Immature natural killer cell (primary cell): Measurements from ENCODE around the gene SPPL2A. TPM values are rescaled to one million over a fixed set of nuclear protein-coding genes. Genes with fewer than 3 reads are reported as not detected.
A peak's percentile ranks its signal among the peaks of the same experiment; 100 is the strongest.

Experiments used
- DNase-seq, 3 donors: peaks; one replicate each; pipeline ENCODE4 v3.0.0; 2022; ENCODE audit warnings: mixed read lengths in 1 of 3
- H3K27ac Mint-ChIP-seq, 6 donors: one replicate each; pipeline ENCODE4 v1.8.0; 2020; ENCODE audit warnings: mixed read lengths in 6 of 6, mild to moderate bottlenecking in 5 of 6, inconsistent platforms in 4 of 6, moderate library complexity in 3 of 6
- H3K27me3 Mint-ChIP-seq, 3 donors: one replicate each; pipeline ENCODE4 v1.8.0; 2020 to 2021; ENCODE audit warnings: low read depth in 3 of 3, mild to moderate bottlenecking in 3 of 3, mixed read lengths in 3 of 3, moderate library complexity in 3 of 3, inconsistent platforms in 1 of 3
- H3K36me3 Mint-ChIP-seq, 3 donors: one replicate each; pipeline ENCODE4 v1.8.0; 2020; ENCODE audit warnings: mixed read lengths in 3 of 3, inconsistent platforms in 2 of 3, mild to moderate bottlenecking in 2 of 3
- H3K4me1 Mint-ChIP-seq, 2 donors: one replicate each; pipeline ENCODE4 v1.8.0; 2020; ENCODE audit warnings: inconsistent platforms in 2 of 2, mild to moderate bottlenecking in 2 of 2, mixed read lengths in 2 of 2, moderate library complexity in 1 of 2
- H3K4me3 Mint-ChIP-seq, 5 donors: one replicate each; pipeline ENCODE4 v1.8.0; 2020; ENCODE audit warnings: mild to moderate bottlenecking in 5 of 5, mixed read lengths in 5 of 5, inconsistent platforms in 3 of 5, moderate library complexity in 3 of 5
- H3K9me3 Mint-ChIP-seq, 6 donors: one replicate each; pipeline ENCODE4 v1.8.0; 2020; ENCODE audit warnings: mild to moderate bottlenecking in 6 of 6, mixed read lengths in 6 of 6, inconsistent platforms in 4 of 6, moderate library complexity in 3 of 6
- polyA plus RNA-seq, 3 donors: library from polyadenylated mRNA; unstranded; fragments of 300-500 nt; fragmentation: Illumina TruSeq; gene quantifications; one replicate each; pipeline ENCODE4 v1.2.3, GENCODE V29; 2021

Gene SPPL2A
- polyA plus RNA-seq, 3 donors from 2014 or later, result 127 to 219 (median 148) TPM

GRCh38 chr15:50750227-50750705, 15.2 kb downstream of the SPPL2A start:
- Mint-ChIP-seq H3K36me3 (peaks cover 5 to 16% (median 6%) of the 10 kb centered on the region in 3 donors), H3K27ac (peak overlapping the region in 5 of 6 donors; percentile 3 to 78 (median 47)), H3K4me1 (peaks cover 32 to 44% of the 10 kb centered on the region in 2 donors), H3K9me3 (no peaks in the 10 kb centered on the region), H3K27me3 (peaks cover 0 to 6% (median 0%) of the 10 kb centered on the region in 3 donors), H3K4me3 (no peak overlapping the region)
- no peak for DNase-seq

- H3K36me3 Mint-ChIP-seq, result peaks cover 7 to 19% (median 8%) of the 10 kb centered on the region in 3 donors
- H3K4me3 Mint-ChIP-seq, result no peak overlapping the region
- peaks cover 24% of the 10 kb centered on the region in 2 donors for H3K4me1 Mint-ChIP-seq
- H3K9me3 Mint-ChIP-seq, result no peaks in the 10 kb centered on the region
- H3K27ac Mint-ChIP-seq, result no peak overlapping the region
- no peak for DNase-seq
- peaks cover 0 to 6% (median 0%) of the 10 kb centered on the region in 3 donors for H3K27me3 Mint-ChIP-seq
These were observed 18.0 kb downstream of the SPPL2A start for GRCh38 chr15:50747523-50747922.

DNA sequence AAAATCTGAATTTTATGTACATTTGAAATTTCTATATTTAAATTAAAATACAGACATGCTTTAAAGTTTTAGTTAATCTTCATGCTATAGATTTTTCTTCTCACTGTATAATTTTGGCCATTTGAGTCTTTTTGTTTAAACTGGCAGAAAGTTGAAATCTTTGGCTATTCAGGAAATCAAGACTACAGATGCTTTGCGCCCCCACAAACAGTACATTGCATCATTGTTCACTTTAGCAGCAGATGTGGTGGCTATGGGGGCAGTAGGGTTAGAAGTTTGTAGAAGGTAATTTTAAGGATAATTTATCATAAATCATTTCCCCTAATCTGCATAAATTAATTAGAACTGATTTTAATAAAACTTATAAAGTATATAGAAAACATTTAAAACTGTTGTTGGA, 20.9 kb downstream of the SPPL2A start:
- Mint-ChIP-seq H3K36me3 (peaks cover 9 to 19% (median 11%) of the 10 kb centered on the region in 3 donors), H3K4me3 (no peak overlapping the region)

DNA sequence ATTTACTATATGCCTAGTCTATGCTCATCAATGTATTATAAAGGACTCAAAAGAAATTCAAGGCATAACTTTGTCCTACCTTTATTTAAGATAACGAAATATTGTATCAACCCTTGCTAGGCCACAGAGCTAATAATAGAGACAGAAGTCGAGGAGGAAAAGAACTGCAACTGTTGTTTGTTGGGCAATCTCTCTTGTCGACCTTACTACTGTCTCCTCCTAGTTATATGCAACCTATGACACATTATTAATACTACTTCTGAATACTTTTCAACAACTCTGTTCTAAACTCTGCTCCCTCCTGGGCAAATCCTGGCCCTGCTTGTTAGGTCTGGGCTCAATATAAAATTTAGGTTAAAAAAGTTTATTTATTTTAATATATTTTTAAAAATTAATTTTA, 24.6 kb downstream of the SPPL2A start:
- H3K27ac Mint-ChIP-seq, result peak overlapping the region in 1 of 6 donors; percentile 50
- H3K4me1 Mint-ChIP-seq, result no peaks in the 10 kb centered on the region
- H3K9me3 Mint-ChIP-seq, result peaks cover 0 to 2% (median 0%) of the 10 kb centered on the region in 6 donors
- H3K27me3 Mint-ChIP-seq, result peaks cover 0 to 2% (median 0%) of the 10 kb centered on the region in 3 donors
- H3K36me3 Mint-ChIP-seq, result peaks cover 6 to 18% (median 9%) of the 10 kb centered on the region in 3 donors
- no peak for DNase-seq
- H3K4me3 Mint-ChIP-seq, result no peak overlapping the region

More for the DNA sequence above, 20.9 kb downstream of the SPPL2A start:
- H3K27me3 Mint-ChIP-seq, result no peaks in the 10 kb centered on the region
- DNase-seq, result no peak
- no peak overlapping the region for H3K27ac Mint-ChIP-seq
- no peaks in the 10 kb centered on the region for H3K9me3 Mint-ChIP-seq
- peaks cover 1 to 3% of the 10 kb centered on the region in 2 donors for H3K4me1 Mint-ChIP-seq

DNA sequence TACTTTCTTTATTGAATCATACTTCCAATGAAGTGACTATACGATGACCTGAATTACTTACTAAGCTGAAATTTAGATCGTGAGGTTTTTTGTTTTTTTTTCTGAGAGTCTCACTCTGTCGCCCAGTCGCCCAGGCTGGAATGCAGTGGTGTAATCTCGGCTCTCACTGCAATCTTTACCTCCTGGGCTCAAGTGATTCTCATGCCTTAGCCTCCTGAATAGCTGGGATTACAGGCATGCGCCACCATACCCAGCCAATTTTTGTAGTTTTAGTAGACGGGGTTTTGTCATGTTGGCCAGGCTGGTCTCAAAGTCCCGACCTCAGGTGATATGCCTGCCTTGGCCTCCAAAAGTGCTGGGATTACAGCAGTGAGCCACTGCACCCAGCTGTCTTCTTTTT, 28.7 kb downstream of the SPPL2A start:
- Mint-ChIP-seq H3K4me1 (no peaks in the 10 kb centered on the region), H3K27ac (peak overlapping the region in 2 of 6 donors; percentile 43 to 61), H3K27me3 (peaks cover 0 to 2% (median 0%) of the 10 kb centered on the region in 3 donors), H3K9me3 (peaks cover 0 to 2% (median 0%) of the 10 kb centered on the region in 6 donors), H3K36me3 (peaks cover 24 to 45% (median 31%) of the 10 kb centered on the region in 3 donors), H3K4me3 (no peak overlapping the region)
- DNase-seq, result no peak

DNA sequence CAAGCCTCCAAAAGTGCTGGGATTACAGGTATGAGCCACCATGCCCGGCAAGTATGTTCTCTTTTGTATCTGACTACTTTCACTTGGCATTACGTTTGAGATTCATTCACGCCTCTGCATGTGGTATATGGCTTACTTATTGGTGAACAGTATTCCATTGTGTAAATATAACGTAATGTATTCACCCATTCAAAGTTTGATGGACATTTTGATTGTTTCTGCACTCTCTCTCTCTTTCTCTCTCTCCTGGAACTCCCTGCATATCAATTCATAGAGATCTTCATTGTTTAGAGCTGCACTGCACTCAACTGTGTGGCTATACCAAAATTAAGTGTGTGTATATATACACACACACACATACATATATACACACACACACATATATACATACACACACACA, 30.4 kb downstream of the SPPL2A start:
- no peak for DNase-seq
- peaks cover 24 to 51% (median 31%) of the 10 kb centered on the region in 3 donors for H3K36me3 Mint-ChIP-seq
- no peak overlapping the region for H3K4me3 Mint-ChIP-seq
- H3K4me1 Mint-ChIP-seq, result no peaks in the 10 kb centered on the region
- peaks cover 0 to 2% (median 0%) of the 10 kb centered on the region in 6 donors for H3K9me3 Mint-ChIP-seq
- peaks cover 0 to 2% (median 0%) of the 10 kb centered on the region in 3 donors for H3K27me3 Mint-ChIP-seq
- no peak overlapping the region for H3K27ac Mint-ChIP-seq

DNA sequence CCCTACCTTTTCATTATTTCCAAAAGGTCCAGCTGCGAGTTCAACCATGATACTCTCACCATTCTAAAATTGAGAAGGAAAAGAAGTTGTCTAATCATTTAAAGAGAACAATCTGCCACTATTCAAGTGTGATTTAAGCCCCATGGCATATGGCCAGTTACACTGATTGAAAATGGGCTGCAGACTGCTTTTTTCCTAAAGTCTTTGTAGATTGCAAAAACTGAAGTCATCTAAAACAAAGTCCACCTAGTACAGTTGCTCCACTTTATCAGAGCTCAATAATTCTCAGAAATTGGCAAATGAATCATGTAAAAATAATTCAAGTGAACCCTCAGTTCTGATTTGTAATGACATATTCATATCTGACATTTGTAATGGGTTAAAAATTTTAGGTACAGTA, 39.2 kb downstream of the SPPL2A start:
- Mint-ChIP-seq H3K4me3 (no peak overlapping the region), H3K36me3 (peaks cover 4 to 38% (median 9%) of the 10 kb centered on the region in 3 donors), H3K4me1 (peaks cover 0 to 4% of the 10 kb centered on the region in 2 donors), H3K9me3 (no peaks in the 10 kb centered on the region), H3K27me3 (peaks cover 0 to 1% (median 0%) of the 10 kb centered on the region in 3 donors), H3K27ac (no peak overlapping the region)
- no peak for DNase-seq

DNA sequence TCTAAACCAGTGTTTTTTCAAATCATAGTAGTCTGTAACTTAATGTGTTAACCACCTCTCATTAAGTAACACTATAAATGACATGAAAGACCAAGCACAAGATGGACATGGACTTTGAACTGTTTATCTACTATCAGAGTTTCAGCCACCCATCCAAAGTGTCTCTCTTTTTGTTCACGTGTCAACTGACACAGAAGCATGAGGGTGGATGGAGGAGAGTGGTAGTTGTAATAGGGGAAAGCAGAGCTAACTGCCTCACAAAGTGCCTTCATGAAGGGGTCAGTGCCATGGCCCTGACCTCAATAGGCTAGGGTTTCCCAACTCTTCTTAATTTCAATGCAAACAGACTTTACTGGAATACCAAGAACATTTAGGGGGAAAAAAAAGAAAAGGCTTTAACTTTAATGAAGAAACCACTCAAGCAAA, 46.8 kb downstream of the SPPL2A start:
- peaks cover 8 to 29% (median 9%) of the 10 kb centered on the region in 3 donors for H3K36me3 Mint-ChIP-seq
- no peak for DNase-seq
- no peak overlapping the region for H3K4me3 Mint-ChIP-seq
- no peaks in the 10 kb centered on the region for H3K4me1 Mint-ChIP-seq
- peaks cover 0 to 4% (median 4%) of the 10 kb centered on the region in 3 donors for H3K27me3 Mint-ChIP-seq
- H3K9me3 Mint-ChIP-seq, result no peaks in the 10 kb centered on the region
- H3K27ac Mint-ChIP-seq, result peak overlapping the region in 4 of 6 donors; percentile 14 to 59 (median 44)

- H3K9me3 Mint-ChIP-seq, result no peaks in the 10 kb centered on the region
- H3K27me3 Mint-ChIP-seq, result peaks cover under 1 to 1% (median under 1%) of the 10 kb centered on the region in 3 donors
- H3K27ac Mint-ChIP-seq, result peak overlapping the region in 3 of 6 donors; percentile 40 to 51 (median 44)
- H3K4me3 Mint-ChIP-seq, result no peak overlapping the region
- no peaks in the 10 kb centered on the region for H3K4me1 Mint-ChIP-seq
- DNase-seq, result no peak
- peaks cover 0 to 10% (median 3%) of the 10 kb centered on the region in 3 donors for H3K36me3 Mint-ChIP-seq
These were observed 53.5 kb downstream of the SPPL2A start for GRCh38 chr15:50712018-50712417.

DNA sequence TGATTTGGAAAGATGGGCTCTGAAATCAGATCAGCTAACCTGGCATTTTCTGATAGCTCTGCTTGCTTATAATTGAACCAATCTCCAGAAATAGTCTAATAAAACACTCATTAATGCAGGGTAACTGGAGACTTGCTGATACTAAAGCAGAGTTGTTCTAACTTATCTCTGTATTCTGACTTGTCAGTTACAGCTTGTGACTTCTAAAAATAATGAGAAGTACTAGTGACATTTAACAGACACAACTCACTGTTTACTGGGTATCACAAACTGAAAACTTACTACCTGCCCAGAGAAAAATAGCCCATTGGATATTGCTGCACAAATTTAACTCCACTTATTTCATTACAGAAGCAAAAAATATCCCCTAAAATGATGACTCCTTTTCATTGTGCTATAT, 54.9 kb downstream of the SPPL2A start:
- Mint-ChIP-seq H3K27ac (peak overlapping the region in 5 of 6 donors; percentile 23 to 51 (median 28)), H3K27me3 (peaks cover 0 to 1% (median 0%) of the 10 kb centered on the region in 3 donors), H3K4me1 (no peaks in the 10 kb centered on the region), H3K9me3 (no peaks in the 10 kb centered on the region), H3K36me3 (peaks cover 0 to 7% (median 3%) of the 10 kb centered on the region in 3 donors), H3K4me3 (no peak overlapping the region)
- DNase-seq, result no peak

DNA sequence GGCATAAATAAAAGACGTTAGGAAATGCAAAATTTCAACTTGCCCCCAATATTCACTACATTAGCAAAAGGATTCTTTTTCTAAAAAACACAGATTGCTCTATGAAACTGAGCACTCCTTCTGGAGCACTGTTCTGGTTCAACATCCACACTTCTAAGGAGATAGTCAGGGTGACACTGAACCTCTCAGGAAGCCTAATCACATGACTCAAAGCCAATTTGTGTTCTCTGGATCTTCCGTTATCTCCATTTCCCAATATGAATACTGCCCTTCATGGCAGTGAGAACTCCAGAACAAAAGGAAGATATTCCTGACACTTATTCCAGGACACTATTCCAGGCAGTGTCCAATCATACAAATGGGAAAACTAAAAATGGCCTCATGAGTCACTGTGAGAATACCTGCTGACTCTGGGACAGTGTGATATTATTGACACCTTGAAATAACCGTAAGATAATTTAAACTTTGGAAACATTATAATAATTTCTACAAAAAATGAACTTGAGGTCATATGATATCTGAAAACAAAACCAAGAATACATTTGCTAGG, 57.6 kb downstream of the SPPL2A start:
- no peak for DNase-seq
- H3K27ac Mint-ChIP-seq, result peak overlapping the region in 2 of 6 donors; percentile 10 to 29
- H3K4me3 Mint-ChIP-seq, result no peak overlapping the region
- H3K36me3 Mint-ChIP-seq, result peaks cover 0 to 9% (median 3%) of the 10 kb centered on the region in 3 donors
- peaks cover 0 to 1% (median 0%) of the 10 kb centered on the region in 3 donors for H3K27me3 Mint-ChIP-seq
- H3K4me1 Mint-ChIP-seq, result no peaks in the 10 kb centered on the region
- H3K9me3 Mint-ChIP-seq, result no peaks in the 10 kb centered on the region

- Mint-ChIP-seq H3K4me1 (no peaks in the 10 kb centered on the region), H3K27me3 (no peaks in the 10 kb centered on the region), H3K27ac (no peak overlapping the region), H3K9me3 (no peaks in the 10 kb centered on the region), H3K36me3 (peaks cover 0 to 19% (median 1%) of the 10 kb centered on the region in 3 donors), H3K4me3 (no peak overlapping the region)
- DNase-seq, result no peak
These were observed 62.7 kb downstream of the SPPL2A start for GRCh38 chr15:50702762-50703334.

DNA sequence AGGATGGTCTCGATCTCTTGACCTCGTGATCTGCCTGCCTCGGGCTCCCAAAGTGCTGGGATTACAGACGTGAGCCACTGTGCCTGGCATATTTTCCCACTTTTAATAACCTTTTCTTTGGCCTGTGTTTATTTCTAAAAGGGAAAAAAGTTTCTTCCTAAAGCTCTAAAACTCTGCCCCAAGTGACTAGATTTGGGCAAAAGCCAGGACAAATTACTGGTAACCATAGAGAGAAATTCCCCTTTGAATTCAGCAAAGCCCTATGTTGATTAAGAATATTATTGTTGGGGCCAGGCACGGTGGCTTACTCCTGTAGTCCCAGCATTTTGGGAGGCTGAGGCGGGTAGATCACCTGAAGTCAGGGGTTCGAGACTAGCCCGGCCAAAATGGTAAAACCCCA, 67.4 kb downstream of the SPPL2A start:
- Mint-ChIP-seq H3K27ac (no peak overlapping the region), H3K36me3 (peaks cover 0 to 13% (median 0%) of the 10 kb centered on the region in 3 donors), H3K4me3 (no peak overlapping the region), H3K4me1 (no peaks in the 10 kb centered on the region), H3K27me3 (no peaks in the 10 kb centered on the region), H3K9me3 (no peaks in the 10 kb centered on the region)
- DNase-seq, result no peak

DNA sequence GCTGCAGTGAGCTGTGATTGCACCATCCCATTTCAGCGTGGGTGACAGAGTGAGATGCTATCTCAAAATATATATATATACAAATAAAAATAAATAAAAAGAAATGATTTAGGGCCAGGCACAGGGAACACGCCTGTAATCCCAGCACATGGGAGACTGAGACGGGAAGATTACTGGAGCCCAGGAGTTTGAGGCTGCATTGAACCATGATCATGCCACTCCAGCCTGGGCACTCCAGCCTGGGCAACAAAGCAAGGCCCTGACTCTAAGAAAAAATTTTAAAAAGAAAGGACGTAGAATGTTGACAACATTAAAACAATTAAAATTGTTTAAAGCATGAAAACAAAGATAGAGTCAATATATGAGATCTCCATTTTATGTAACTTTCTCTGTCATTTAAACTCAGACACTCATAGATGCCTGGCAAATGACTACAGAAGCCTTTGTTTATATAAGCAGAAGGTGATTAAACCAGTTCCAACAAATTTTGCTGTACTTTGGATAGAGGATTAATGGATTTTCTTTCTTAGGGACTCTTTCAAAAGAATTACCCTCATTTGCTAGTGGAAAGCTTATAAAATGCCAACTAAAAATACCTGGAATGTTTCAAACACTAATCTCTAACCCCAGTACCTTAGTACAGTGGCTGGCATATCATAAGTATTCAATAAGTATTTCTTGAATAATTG, 68.3 kb downstream of the SPPL2A start:
- H3K4me3 Mint-ChIP-seq, result no peak overlapping the region
- no peaks in the 10 kb centered on the region for H3K27me3 Mint-ChIP-seq
- DNase-seq, result no peak
- no peaks in the 10 kb centered on the region for H3K9me3 Mint-ChIP-seq
- peaks cover 0 to 13% (median 0%) of the 10 kb centered on the region in 3 donors for H3K36me3 Mint-ChIP-seq
- no peak overlapping the region for H3K27ac Mint-ChIP-seq
- no peaks in the 10 kb centered on the region for H3K4me1 Mint-ChIP-seq
